IPS-18c (cell line): Measurements from ENCODE around the gene S1PR3.

Experiments
- H3K4me3 ChIP-seq: 2 replicates; pipeline ENCODE4 v1.7.0; 2013; ENCODE audit warnings: low read depth, mild to moderate bottlenecking, low read length, moderate library complexity; ENCODE audit not compliant: insufficient read depth
- H3K9me3 ChIP-seq: one replicate; pipeline ENCODE4 v1.6.1; 2013; ENCODE audit warnings: mild to moderate bottlenecking, low read length, moderate library complexity; ENCODE audit not compliant: control insufficient read depth, insufficient read depth

The S1PR3 gene

DNA sequence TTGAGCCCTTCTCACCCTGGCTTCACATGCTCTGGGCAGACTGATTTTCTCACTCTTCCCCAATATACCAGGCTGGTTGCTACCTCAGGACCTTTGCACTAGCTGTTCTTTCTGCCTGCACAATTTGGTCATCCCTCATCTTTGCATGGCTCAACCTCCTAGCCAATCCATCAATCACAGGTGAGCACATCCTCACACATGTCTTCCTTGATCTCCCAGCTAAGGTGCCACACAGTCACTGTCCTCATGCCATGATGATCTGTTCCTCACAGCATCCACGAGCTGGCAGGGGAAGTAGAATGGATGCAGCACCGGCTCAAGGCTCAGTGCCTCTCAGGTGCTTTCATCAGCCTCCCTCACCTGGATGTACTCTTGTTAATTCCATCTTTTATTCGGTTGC lies 30.6 kb upstream of the S1PR3 start:
- no peak overlapping the region for H3K4me3 ChIP-seq
- no peaks in the 10 kb centered on the region for H3K9me3 ChIP-seq

DNA sequence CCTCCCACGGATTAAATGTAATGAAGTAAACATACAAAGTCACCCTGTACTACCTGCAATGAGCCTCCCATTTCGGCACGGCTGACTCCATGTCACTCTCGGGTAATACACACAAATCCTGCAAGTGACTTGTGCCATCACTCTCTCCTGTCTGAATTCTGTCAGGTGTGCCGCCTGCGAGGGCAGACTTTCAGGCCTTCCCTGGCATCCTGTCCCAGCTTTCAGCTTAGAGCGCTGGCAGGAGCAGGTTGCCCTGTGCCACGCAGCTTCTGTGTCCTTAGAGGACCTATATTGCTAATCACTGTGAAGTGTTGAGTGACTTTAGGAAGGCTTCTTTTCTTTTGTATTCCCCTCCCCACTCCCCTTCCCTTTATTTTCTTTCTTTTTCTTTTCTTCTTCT lies 25.8 kb upstream of the S1PR3 start:
- Histone ChIP-seq H3K9me3 (no peaks in the 10 kb centered on the region), H3K4me3 (no peak overlapping the region)

DNA sequence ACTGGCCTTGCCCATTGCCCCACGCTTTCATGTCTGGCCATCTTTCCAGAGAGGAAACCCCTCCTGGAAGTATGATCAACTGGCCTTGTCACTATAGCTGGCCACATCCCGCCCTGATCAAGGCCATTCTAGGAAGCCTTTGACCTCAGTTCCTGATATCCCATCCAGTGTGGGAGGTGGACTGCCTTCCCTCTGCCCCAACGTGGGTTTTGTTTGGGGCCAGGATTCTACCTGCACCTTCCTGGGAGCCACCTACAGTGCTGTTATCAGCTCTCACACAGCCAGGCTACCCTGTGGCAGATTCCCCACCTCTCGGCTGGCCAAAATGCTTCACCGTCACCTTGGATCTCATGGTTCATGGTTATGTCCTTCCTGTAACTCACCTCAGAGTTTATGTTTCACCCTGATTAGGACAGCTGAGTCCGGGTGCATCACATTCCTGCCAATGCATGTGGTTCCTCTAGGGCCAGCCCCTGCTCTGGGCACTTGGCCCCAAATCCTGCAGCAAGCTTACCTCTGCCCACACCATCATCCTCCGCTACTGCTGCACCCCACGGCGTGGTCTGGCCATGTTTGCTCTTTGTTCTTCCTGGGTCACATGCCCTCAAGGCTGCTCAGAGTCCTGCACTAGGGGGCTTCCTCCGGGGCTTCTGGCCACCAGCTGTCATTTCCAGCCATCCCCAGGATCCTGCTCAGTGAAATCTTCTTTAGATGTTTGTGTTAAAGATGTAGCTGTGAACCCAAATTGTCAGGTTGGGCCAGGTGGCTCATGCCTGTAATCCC lies 24.2 kb upstream of the S1PR3 start:
- no peak overlapping the region for H3K4me3 ChIP-seq
- H3K9me3 ChIP-seq: no peaks in the 10 kb centered on the region

DNA sequence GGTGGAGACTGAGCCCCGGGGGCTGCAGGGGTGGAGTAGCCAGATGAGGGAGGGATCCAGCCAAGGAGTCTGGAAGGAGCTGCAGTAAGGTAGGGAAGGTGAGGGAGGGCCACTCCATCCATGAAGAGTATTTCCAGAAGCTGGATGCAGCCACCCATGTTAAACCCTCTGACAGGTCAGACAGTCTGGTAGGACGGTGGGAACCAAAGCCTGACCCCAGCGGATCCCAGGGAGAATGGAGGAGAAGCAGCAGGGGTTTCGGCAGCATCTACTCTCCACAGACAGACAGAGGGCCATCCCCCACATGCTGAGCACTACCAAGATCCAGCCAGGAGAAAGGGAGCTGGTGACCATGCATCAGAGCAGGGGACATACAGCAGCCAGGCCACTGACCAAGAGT lies 22.5 kb upstream of the S1PR3 start:
- H3K9me3 ChIP-seq: no peaks in the 10 kb centered on the region
- no peak overlapping the region for H3K4me3 ChIP-seq

DNA sequence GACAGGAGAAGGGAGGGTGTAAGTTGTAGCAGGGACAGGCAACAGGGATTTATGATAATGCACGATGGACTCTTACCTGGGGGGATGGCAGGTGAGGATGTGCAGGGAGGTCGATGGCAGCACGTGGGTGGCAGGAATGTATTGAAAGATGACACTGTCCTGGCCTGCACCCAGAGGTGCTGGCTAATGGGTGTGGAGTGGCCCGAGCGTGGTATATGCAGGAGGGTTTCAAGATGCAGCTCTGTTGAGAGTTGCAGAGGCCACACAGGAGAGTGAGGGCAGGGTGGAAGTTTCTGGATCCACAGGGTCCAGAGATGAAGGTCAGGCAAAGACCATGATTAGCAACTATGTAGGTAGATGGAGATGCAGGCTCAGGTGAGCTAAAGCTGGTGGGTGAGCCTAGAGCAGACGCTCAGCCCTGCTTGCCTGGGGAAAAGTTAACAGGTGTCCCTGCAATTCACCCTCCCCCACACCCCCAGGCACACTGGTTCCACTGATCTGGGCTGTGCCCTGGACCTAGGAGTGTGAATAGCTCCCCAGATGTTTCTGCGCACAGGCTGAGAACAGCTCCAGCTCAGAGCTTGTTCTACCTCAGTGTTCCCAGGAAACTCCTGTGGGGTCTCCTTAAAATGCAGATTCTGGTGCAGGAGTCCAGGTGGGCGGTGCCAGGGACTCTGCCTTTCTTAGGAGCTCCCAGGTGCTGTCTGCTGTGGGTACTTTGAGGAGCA lies 21.5 kb upstream of the S1PR3 start:
- H3K9me3 ChIP-seq: no peaks in the 10 kb centered on the region
- no peak overlapping the region for H3K4me3 ChIP-seq

DNA sequence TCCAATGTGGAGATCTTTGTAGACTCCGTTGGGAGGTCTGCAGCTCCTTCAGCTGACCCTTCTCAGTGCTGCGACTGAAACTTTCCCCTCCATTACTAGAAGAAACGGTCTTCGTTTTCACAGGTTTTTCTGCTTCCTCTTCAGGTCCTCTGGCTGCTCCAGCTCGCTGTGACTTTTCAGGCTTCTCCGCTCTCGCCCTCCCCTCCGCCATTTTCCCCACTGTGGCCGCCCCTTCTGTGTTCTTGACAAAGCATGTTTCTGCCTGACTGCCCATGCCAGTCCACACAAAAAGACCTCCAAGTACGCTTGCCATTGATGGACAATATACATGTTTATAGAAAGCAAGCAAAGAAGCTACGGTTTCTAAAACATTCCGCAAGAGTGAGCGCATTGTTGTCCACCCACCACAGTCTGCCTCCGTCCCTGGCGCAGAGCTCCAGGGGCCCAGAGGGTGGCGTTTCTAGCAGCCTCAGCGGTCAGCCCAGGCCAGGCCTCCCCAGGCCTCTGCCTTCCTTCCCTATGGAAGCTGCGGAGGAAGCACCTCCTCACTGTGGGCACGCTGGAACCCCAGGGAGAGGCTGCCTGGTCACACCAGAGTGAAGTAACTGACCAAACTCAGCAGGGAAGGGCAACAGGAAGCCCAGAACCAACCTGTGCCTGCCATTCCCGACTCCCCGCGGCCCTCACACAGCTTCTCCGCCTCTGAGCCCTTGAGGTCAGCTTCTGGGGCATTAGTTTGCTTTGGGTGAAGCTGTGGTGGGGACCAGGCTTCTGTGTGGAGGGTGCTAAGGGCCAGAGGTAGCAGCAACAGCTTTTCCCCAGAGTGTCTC lies 19.9 kb upstream of the S1PR3 start:
- Histone ChIP-seq H3K9me3 (no peaks in the 10 kb centered on the region), H3K4me3 (no peak overlapping the region)

DNA sequence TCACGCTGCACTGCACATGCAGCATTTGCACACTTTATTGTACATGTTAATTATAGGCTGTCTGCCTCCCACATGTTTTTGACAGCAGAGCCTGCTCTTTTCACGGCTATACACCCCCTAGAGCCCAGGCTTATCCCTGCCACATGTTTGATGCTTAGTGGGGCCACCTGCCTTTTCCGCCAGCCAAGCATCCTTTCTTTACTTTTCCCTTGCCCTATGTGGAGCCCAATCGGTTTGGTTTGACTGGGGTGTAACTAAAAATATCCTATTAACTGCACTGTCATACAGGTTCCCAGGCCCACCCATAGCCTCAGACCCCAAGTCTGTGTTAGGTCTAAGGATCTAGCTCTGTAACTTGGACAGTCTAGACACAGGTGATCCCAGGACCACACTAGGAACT lies 18.9 kb upstream of the S1PR3 start:
- Histone ChIP-seq H3K4me3 (no peak overlapping the region), H3K9me3 (no peaks in the 10 kb centered on the region)

DNA sequence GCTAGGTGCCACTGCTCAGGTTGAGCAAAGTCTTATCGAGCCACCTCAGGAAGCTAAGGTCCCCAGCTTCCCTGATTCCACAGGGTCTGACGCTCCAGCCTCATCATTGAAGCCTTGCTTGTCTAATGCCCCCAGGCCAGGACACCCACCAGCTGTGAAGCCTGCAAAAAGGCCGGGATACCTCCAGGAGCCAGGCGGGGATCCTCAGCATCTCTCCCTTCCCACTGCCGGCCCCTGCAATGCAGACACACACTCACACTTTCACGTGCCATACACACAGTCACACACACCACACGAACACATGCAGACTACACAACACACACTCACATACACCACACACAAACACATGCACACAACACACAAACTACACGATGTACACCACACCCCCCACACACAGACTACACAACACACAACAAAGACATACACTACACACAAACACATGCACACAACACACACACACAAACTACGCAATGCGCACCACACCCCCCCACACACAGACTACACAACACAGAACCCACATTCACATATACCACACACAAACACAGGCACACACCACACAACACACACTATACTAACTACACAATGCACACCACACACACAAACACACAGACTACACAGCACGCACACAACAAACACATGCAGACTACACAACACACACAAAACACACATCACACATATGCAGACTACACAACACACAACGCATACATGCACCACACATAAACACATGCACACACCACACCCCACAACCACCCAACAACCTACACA lies 17.8 kb upstream of the S1PR3 start:
- Histone ChIP-seq H3K4me3 (no peak overlapping the region), H3K9me3 (no peaks in the 10 kb centered on the region)

DNA sequence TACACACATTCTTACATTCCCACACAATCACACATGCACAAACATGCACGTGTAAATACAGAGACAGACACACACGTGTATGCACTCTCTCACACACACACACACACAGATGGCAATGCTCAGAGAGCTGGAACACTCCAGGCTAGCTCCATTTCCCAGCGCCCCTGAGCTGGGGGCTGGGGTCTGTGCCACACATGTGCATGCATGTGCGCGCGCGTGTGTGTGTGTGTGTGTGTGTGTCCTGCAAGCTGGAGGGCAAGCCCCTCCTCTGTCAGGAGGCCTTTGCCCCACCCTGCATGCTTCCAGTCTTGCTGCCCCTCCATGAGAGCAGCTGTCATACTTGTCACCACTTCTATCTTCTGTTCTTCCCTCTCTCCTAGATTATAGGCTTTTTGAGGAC lies 16.6 kb upstream of the S1PR3 start:
- no peaks in the 10 kb centered on the region for H3K9me3 ChIP-seq
- no peak overlapping the region for H3K4me3 ChIP-seq

DNA sequence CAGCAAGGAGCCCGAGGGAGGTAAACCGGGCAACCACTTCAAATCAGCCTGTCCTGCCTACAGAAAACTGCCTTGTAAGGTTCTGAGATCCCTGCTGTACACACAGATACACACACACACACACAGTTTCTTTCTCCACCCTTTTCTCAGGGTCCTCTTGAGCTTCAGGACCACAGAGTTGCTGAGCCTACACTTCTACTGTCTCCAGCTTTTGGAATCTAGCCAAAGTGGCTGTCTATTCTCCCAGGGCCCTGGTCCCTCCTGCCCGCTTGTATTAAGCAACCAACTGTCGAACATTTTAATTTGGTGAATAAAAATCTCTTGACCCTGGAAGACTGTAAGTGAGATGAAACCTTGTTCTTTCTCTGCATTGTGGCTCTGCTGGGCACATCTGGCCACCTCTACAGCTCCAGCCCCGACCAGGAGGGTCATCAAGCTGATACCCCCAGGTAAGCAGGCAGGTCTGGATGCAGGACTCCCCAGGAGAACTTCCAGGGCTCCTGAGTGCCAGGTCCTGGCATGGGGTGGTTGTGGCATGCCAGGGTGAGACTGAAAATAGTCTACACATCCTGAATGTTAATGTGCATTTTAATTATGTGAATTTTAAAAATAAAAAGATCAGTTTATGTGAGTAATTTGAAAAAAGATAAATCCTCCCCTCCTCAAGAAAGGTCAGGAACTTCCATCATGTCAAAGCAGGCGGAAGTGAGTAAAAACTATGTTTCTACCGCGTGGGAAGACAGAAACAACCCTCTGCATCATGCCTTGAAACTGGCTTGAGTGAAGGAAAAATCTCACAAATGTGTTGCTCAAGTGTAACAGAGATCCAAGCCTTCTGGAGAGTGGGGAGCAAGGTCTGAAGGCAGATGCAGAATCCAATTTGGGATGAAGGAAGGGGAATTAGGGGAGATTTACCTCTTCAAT lies 15.0 kb upstream of the S1PR3 start:
- Histone ChIP-seq H3K4me3 (no peak overlapping the region), H3K9me3 (no peaks in the 10 kb centered on the region)

DNA sequence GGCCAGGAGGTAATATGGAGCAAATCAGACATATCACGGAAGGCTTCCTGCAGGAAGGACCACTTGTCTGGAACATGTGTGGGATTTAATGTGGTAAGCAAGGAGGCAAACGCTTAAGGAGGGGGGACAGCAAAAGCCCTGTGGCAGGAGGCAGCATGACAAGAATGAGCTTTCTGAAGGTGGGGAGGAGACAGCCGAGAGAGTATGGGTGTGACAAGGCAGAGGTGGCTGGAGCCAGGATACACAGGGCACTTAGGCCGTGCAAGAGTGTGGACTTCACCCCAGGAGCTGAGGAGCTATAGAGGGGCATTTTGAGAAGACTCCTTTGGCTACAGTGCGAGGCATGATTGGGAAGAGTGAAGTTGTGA lies 14.4 kb upstream of the S1PR3 start:
- Histone ChIP-seq H3K9me3 (no peaks in the 10 kb centered on the region), H3K4me3 (no peak overlapping the region)

DNA sequence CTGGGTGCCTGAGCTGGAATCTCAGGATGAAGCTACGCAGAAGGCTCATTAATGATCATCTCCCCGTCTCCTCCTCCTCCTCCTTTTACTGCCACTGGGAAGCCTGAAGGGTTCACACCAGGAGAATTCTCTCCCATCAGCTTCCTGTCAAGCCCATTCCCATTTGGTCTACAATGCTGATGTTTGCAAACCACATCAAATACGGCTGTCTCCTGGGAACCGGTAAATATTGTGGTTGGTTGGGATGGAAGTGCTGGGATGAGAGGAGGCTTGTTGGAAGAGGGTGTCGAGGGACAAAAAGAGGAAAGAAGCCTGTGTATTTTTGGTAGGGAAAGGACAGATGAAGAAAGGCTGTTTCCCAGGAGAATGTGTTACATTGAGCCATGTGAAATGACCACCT lies 13.2 kb upstream of the S1PR3 start:
- Histone ChIP-seq H3K9me3 (no peaks in the 10 kb centered on the region), H3K4me3 (no peak overlapping the region)

DNA sequence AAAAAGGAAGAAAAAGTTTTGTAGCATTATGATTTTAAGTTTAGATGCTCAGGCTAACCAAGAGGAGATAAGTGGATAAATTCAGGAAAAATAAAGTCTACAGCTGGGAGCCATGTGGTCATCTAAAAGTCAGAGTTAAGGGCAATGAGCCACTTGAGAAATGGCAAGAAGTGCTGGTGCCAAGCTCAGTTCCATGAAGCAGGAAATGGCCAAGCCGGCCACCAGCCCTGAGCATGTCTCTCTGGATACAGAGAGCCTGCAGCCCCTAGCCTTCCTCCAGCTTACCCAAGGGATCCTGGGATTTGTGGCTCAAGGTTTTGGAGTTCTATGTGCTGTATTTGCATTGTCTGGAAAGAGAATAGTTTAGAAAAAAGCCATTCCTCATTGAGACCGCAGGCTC lies 12.2 kb upstream of the S1PR3 start:
- no peaks in the 10 kb centered on the region for H3K9me3 ChIP-seq

DNA sequence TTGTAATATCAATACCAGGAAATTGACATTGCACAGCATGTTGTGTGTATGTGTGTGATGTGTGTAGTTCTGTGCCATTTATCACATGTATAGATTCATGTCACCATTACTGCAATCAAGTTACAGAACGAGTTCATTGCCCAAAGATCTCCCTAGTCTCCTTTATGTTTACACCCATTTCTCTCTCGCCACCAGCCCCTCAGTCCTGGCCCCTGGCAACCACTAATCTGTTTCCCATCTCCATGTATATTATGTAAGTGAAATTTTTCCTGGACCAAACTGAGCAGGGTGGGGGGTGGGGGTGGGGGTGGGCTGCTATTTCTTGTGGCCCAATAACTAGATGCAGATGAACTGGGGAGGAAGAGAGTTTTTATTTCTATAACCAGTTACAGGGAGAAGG lies 11.5 kb upstream of the S1PR3 start:
- Histone ChIP-seq H3K9me3 (no peaks in the 10 kb centered on the region), H3K4me3 (no peak overlapping the region)

More for the DNA sequence above, 12.2 kb upstream of the S1PR3 start:
- H3K4me3 ChIP-seq: no peak overlapping the region

DNA sequence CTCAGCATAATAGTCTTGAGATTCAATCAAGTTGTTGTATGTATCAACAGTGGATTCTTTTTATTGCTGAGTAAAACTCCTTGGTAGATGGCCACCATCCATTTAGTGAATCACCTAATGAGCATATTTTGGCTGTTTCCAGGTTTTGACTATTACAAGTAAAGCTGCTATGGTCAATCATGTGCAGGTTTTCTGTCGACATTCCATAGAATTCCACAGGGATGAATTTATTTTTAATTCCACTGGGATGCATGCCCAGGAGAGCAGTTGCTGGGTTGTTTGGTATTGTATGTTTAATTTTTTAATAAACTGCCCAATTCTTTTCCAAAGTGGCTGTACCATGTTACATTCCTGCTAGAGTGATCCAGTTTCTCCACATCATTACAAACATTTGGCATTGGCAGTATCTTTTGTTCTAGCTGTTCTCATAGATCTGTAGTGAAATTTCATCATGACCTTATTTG lies 10.5 kb upstream of the S1PR3 start:
- no peaks in the 10 kb centered on the region for H3K9me3 ChIP-seq
- no peak overlapping the region for H3K4me3 ChIP-seq

DNA sequence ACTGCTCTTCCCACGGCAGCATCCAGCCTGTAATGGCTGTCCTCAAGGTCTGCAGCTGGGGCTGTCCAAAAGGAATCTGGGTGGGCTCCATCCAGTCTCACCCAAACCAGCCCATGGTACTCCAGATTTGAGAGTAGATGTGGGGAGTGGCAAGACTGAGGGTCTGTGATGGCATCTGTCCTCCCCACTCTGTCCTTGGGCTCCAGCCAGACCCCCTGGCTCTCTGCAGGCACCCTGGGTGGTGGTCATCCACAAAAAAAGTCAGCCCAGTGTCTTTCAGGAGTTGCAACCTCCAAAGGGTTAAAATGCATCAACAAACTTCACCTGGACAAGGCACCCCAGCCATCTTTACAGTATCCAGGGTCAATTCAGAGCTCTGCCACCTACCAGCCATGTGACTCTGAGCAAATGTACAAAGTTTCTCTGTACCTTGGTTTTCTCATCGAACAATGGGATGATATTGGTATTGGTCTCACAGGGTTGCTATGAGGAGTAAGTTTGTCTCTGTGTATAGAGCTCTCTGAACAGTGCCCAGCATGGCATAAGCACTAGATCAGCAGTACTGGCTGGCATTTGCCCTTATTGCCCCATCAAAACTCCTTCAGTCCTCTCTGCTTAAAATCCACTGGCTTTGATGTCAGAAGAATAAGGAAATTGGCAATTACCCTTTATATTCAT lies 7.3 kb upstream of the S1PR3 start:
- Histone ChIP-seq H3K4me3 (no peak overlapping the region), H3K9me3 (no peaks in the 10 kb centered on the region)
